ENCODE measurements around the gene NGRN.

The NGRN gene

GRCh38 chr15:90315278-90315982 lies 50.0 kb downstream of the NGRN start:
- no peaks in the 10 kb centered on the region for H3K27me3 ChIP-seq (ENCODE audit: control insufficient read depth, insufficient read depth, low read length, poor library complexity, severe bottlenecking)
- no peaks in the 10 kb centered on the region for H3K9me3 ChIP-seq (ENCODE audit: control insufficient read depth, low read length)
- H3K27ac ChIP-seq (ENCODE audit: insufficient read depth, low read depth, low read length, poor library complexity, severe bottlenecking) = no peak overlapping the region
- H3K4me3 ChIP-seq (ENCODE audit: insufficient read depth, low read depth, low read length) = no peak overlapping the region
- peaks cover 2% of the 10 kb centered on the region for H3K4me1 ChIP-seq (ENCODE audit: control insufficient read depth, insufficient read depth, low read length)
- 91 to 92% methylated on average over 4 to 5 of the region's 5 CpGs for WGBS, 2 experiments
- H3K36me3 ChIP-seq (ENCODE audit: control insufficient read depth, insufficient read depth, low read length) = no peaks in the 10 kb centered on the region

DNA sequence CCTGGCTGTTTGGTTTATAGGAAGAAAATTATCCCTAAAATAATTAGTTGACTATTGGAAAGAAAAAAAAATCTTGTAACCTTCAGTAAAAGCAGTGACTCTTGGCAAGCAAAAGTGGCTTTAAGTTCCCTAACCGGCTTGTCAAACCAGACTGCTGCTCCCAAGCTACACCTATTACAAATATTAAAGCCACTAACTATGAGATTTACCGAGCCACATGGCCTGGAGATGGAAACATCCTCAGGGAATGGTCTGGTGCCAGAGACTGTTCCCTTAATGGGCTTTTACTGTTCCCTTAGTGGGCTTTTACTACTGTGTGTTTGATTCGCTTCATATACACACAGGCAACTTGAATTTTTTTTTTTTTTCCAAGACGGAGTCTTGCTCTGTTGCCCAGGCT lies 50.7 kb downstream of the NGRN start:
- Histone ChIP-seq H3K27me3 (ENCODE audit: control insufficient read depth, insufficient read depth, low read length, poor library complexity, severe bottlenecking) (no peaks in the 10 kb centered on the region), H3K4me1 (ENCODE audit: control insufficient read depth, insufficient read depth, low read length) (peaks cover 6% of the 10 kb centered on the region), H3K4me3 (ENCODE audit: insufficient read depth, low read depth, low read length) (no peak overlapping the region), H3K9me3 (ENCODE audit: control insufficient read depth, low read length) (no peaks in the 10 kb centered on the region), H3K36me3 (ENCODE audit: control insufficient read depth, insufficient read depth, low read length) (no peaks in the 10 kb centered on the region), H3K27ac (ENCODE audit: insufficient read depth, low read depth, low read length, poor library complexity, severe bottlenecking) (no peak overlapping the region)
- 93 to 95% methylated on average over 4 of the region's 4 CpGs for WGBS, 2 experiments

DNA sequence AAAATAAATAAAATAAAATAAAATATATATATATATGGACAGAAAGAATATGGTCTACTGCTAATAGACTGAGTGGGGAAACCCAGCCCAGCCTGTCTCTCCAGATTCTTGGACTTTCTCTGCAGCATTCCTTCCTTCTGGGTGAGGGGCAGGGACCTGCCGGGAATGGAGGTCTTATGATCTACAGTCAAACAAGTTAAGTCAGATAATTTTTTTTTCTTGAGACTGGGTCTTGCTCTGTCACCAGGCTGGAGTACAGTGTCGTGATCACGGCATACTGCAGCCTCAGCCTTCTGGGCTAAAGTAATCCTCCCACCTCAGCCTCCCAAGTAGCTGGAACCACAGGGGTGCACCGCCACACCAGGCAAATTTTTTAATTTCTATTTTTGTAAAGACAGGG lies 53.1 kb downstream of the NGRN start:
- WGBS, 2 experiments = 75 to 86% methylated on average over 4 of the region's 4 CpGs
- Histone ChIP-seq H3K27me3 (ENCODE audit: control insufficient read depth, insufficient read depth, low read length, poor library complexity, severe bottlenecking) (no peaks in the 10 kb centered on the region), H3K36me3 (ENCODE audit: control insufficient read depth, insufficient read depth, low read length) (no peaks in the 10 kb centered on the region), H3K4me1 (ENCODE audit: control insufficient read depth, insufficient read depth, low read length) (peaks cover 6% of the 10 kb centered on the region), H3K27ac (ENCODE audit: insufficient read depth, low read depth, low read length, poor library complexity, severe bottlenecking) (no peak overlapping the region), H3K9me3 (ENCODE audit: control insufficient read depth, low read length) (no peaks in the 10 kb centered on the region), H3K4me3 (ENCODE audit: insufficient read depth, low read depth, low read length) (no peak overlapping the region)

DNA sequence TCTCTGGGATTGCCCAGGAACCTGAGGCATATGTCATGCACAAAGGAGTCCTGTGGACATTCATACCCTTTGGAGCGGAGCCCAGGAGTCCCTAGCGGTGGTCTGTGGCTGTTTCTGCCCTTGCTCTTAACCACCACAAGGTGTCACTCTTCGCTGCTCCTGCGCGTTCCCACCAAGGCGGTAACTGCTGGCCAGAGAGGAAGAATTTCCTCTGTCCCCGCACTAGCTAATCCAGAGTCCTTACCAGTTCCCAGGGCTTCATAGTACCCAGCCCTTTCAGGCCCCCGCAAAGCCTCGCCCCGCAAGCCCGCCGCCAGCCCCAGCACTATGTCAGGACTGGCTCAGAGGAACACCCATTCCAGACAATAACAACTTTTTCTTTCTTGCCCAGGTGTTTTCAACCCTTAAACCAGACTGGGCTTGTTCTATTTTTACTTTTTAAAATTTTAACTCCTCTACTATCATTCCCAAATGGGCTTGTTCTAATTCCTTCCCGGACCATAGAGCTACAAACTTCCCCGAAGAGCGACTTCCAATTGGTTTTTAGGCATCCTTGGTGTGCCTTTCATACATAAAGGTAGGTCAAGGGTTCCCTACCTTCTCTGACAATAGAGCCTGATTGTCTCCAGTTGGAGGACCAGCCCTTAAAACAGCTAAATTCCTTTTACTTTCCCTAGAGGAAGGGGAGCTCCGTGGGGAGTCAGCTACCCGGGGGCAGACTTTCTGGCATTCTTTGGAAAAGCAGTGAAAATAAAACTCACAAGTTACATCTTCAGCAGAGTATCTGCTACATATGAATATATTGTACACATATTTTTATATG lies 54.8 kb downstream of the NGRN start:
- Histone ChIP-seq H3K27me3 (ENCODE audit: control insufficient read depth, insufficient read depth, low read length, poor library complexity, severe bottlenecking) (no peaks in the 10 kb centered on the region), H3K4me1 (ENCODE audit: control insufficient read depth, insufficient read depth, low read length) (peaks cover 6% of the 10 kb centered on the region), H3K27ac (ENCODE audit: insufficient read depth, low read depth, low read length, poor library complexity, severe bottlenecking) (no peak overlapping the region), H3K4me3 (ENCODE audit: insufficient read depth, low read depth, low read length) (no peak overlapping the region), H3K9me3 (ENCODE audit: control insufficient read depth, low read length) (no peaks in the 10 kb centered on the region), H3K36me3 (ENCODE audit: control insufficient read depth, insufficient read depth, low read length) (no peaks in the 10 kb centered on the region)
- WGBS, 2 experiments = 3% methylated on average over 16 to 17 of the region's 17 CpGs

- Histone ChIP-seq H3K9me3 (ENCODE audit: control insufficient read depth, low read length) (no peaks in the 10 kb centered on the region), H3K4me3 (ENCODE audit: insufficient read depth, low read depth, low read length) (no peak overlapping the region), H3K27me3 (ENCODE audit: control insufficient read depth, insufficient read depth, low read length, poor library complexity, severe bottlenecking) (no peaks in the 10 kb centered on the region), H3K36me3 (ENCODE audit: control insufficient read depth, insufficient read depth, low read length) (no peaks in the 10 kb centered on the region), H3K4me1 (ENCODE audit: control insufficient read depth, insufficient read depth, low read length) (peaks cover 6% of the 10 kb centered on the region), H3K27ac (ENCODE audit: insufficient read depth, low read depth, low read length, poor library complexity, severe bottlenecking) (no peak overlapping the region)
- WGBS, 2 experiments = 50 to 89% methylated on average over 1 of the region's 1 CpG
These were observed 55.4 kb downstream of the NGRN start for GRCh38 chr15:90320885-90321278.
